ENCODE measurements around the gene RAD9B. TPM values are rescaled to one million over a fixed set of nuclear protein-coding genes. Genes with fewer than 3 reads are reported as not detected.

RAD9B gene
- total RNA-seq = 0.16 and 0.25 TPM in 2 replicates

GRCh38 chr12:110501752-110502738, at the start of gene RAD9B, which contains the start of gene VPS29:
RAD9B (plus strand) TSS chr12:110502331; CDS start chr12:110502338, 7 bp downstream.
VPS29 (minus strand) TSS chr12:110502111; CDS start chr12:110502051, 60 bp downstream.

DNA sequence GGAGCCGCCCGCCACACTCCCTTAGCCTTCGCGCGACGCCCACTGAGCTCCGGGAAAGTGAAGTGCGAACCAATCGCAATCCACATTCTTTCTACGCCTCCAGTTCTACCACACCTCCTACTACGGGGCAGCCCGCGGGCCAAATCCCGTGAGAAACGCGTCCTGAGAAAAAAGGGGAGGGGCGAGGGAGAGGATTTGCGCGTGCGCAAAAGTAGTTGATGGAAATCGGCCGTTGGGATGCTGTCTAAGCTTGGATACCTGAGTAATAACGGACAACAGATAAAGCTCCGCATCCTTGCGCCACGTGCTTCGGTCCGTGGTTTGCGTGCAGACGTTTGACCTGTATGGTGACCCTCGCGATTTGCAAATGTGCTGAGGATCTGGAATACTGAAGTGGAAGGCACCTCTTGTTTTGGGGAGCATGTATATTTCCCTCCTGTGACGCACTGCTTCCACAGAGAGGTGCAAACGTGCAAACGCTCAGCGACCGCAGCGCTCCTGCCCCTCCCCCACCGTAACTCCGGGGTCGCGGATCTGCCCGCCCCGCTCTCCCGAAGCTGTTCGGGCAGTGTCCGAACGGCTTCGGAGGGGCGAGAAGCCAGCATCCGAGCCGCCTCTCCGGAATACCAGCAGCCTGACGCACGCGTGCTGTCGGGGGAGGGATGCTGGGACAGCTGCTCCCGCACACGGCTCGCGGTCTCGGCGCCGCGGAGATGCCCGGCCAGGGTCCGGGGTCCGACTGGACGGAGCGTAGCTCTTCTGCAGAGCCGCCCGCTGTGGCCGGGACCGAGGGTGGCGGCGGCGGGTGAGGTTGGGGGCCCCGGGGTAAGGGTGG, 33.7 kb upstream of the RAD9B start, which contains the start of the genes FAM216A and GPN3:
Gene FAM216A, plus strand, starts transcription at position 632 of the 835 bp plus-strand sequence. Its CDS starts 31 bp downstream, at position 663.
Gene GPN3, minus strand, starts transcription at position 44 of the 835 bp plus-strand sequence. CDS start 54 bp downstream, outside the sequence.

Other genes with a start within 250 kb of the RAD9B start
- gene ATP2A2, start 221.1 kb upstream of the RAD9B start, total RNA-seq = 86.6 and 198 TPM in 2 replicates
- gene ANAPC7, start 98.6 kb upstream of the RAD9B start, total RNA-seq = 35.8 and 75.0 TPM in 2 replicates
- gene ARPC3, start 52.0 kb upstream of the RAD9B start, total RNA-seq = 170 and 185 TPM in 2 replicates
- gene GPN3, start 34.1 kb upstream of the RAD9B start, total RNA-seq = 15.2 and 21.4 TPM in 2 replicates
- gene FAM216A, start 33.5 kb upstream of the RAD9B start, total RNA-seq = 6.8 and 10.9 TPM in 2 replicates
- gene VPS29, start 220 bp upstream of the RAD9B start, total RNA-seq = 60.9 and 71.2 TPM in 2 replicates
- 6.0 and 15.5 TPM in 2 replicates for gene PPTC7, start 81.0 kb downstream of the RAD9B start, total RNA-seq
- 6.0 and 12.1 TPM in 2 replicates for gene TCTN1, start 111.8 kb downstream of the RAD9B start, total RNA-seq
- gene HVCN1, start 186.8 kb downstream of the RAD9B start, total RNA-seq = 1.3 and 5.0 TPM in 2 replicates
- gene PPP1CC, start 240.6 kb downstream of the RAD9B start, total RNA-seq = 69.5 and 74.1 TPM in 2 replicates

All from bladder microvascular endothelial cell (primary cell).